Caco-2 (cell line): ENCODE results near the gene FOXP3. TPM values are rescaled to one million over a fixed set of nuclear protein-coding genes. Genes with fewer than 3 reads are reported as not detected.

Experiments used
- BruUV-seq: library from RNA; stranded (reverse); fragments of 400-500 nt; replicated peaks from 2 replicates; lab custom pipeline; 2021; lab: Mats Ljungman, UMichigan
- CTCF ChIA-PET: fragments of 300-600 bp; sonication (Branson Sonifier 250); formaldehyde crosslinking; loops from one replicate; lab custom pipeline; 2022; ENCODE audit warnings: antibody characterized with exemption; lab: Charles Lee
- POLR2A ChIA-PET: fragments of 300-600 bp; sonication (Branson Sonifier 250); formaldehyde crosslinking; loops from one replicate; lab custom pipeline; 2022; ENCODE audit warnings: antibody characterized with exemption; lab: Charles Lee
- DNase-seq, 2 experiments: peaks; one replicate each; pipeline versions ENCODE4 v3.0.0 to v3.0.0-alpha.2; 2020 to 2022
- H3K27me3 ChIP-seq: replicated peaks from 2 replicates; pipeline ENCODE4 v1.6.0; 2011; ENCODE audit warnings: low read length; ENCODE audit not compliant: control insufficient read depth, insufficient read depth
- H3K36me3 ChIP-seq: 2 replicates; pipeline ENCODE4 v1.5.1; 2011; ENCODE audit warnings: low read length; ENCODE audit not compliant: control insufficient read depth, insufficient read depth
- H3K4me1 ChIP-seq: fragments of 250-450 bp; sonication (Bioruptor Pico); 2 replicates; pipeline ENCODE4 v1.5.1; 2020; ENCODE audit warnings: mild to moderate bottlenecking
- H3K4me3 ChIP-seq: 2 replicates; pipeline ENCODE4 v1.5.1; 2011; ENCODE audit warnings: low read depth, mild to moderate bottlenecking, control low read depth, low read length
- H3K9me3 ChIP-seq: fragments of 250-450 bp; sonication (Bioruptor Pico); 2 replicates; pipeline ENCODE4 v1.5.1; 2020; ENCODE audit warnings: mild to moderate bottlenecking, moderate library complexity
- H3K27ac Mint-ChIP-seq: one replicate; pipeline ENCODE4 v1.8.0; 2022; ENCODE audit warnings: mixed read lengths; ENCODE audit not compliant: unreplicated experiment
- H3K27me3 Mint-ChIP-seq: one replicate; pipeline ENCODE4 v1.8.0; 2022; ENCODE audit warnings: mixed read lengths; ENCODE audit not compliant: insufficient read depth, unreplicated experiment
- H3K36me3 Mint-ChIP-seq: one replicate; pipeline ENCODE4 v1.8.0; 2022; ENCODE audit warnings: mild to moderate bottlenecking, mixed read lengths; ENCODE audit not compliant: insufficient read depth, unreplicated experiment
- H3K4me1 Mint-ChIP-seq: one replicate; pipeline ENCODE4 v1.8.0; 2022; ENCODE audit warnings: low read depth, mixed read lengths; ENCODE audit not compliant: unreplicated experiment
- H3K4me3 Mint-ChIP-seq: one replicate; pipeline ENCODE4 v1.8.0; 2022; ENCODE audit warnings: mild to moderate bottlenecking, moderate library complexity, mixed read lengths; ENCODE audit not compliant: unreplicated experiment
- H3K9me3 Mint-ChIP-seq: one replicate; pipeline ENCODE4 v1.8.0; 2022; ENCODE audit warnings: mixed read lengths; ENCODE audit not compliant: unreplicated experiment
- intact Hi-C: fragments of 100-400 bp; cut with micrococcal nuclease; formaldehyde crosslinking; loops from one replicate; pipeline ENCODE4 v1.10.0; 2022; ENCODE audit not compliant: unreplicated experiment
- total RNA-seq: library from RNA; stranded (reverse); gene quantifications from 2 replicates; pipeline ENCODE4 v1.2.3, GENCODE V29; 2022
- TF ChIP-seq, protein P1 (sequence below), 2 experiments: fragments of 200-600 bp in 1 of 2; IDR thresholded peaks; 1 replicate in 1 of 2; 2 replicates in 1 of 2; pipeline versions ENCODE4 v1.5.1 to v1.8.0; 2011 to 2022; ENCODE audit warnings: antibody characterized with exemption in 1 of 2, control low read depth in 1 of 2, inconsistent platforms in 1 of 2, low read depth in 1 of 2, low read length in 1 of 2, mild to moderate bottlenecking in 1 of 2, moderate library complexity in 1 of 2; ENCODE audit not compliant: insufficient read depth in 1 of 2, severe bottlenecking in 1 of 2, unreplicated experiment in 1 of 2

FOXP3 gene
- total RNA-seq, 1 experiment from 2014 or later, result 0.88 TPM

DNA sequence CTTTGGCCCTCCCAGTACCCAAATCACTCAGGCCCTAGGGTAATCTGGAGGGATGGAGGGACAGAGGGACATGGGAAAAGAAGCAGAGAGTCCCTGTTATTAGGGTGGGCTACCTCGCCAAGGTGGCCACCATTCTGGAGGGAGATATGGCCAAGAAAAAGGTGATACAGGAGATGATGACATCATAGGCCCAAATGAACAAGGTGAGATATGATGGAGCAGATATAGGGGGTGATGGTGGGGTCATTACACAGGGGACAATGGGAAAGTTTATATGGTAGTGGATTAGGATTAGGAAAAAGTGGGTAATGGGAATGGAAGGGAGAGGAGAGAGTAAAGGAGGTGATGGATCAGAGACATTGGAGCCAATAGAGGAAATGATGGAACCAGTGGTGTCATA is 51.6 kb downstream of the FOXP3 start:
- intact Hi-C loops, result no loop called here
- no peaks in the 10 kb centered on the region for H3K36me3 ChIP-seq
- DNase-seq, result no peak
- BruUV-seq, result no TSS peak
- H3K9me3 ChIP-seq, result no peaks in the 10 kb centered on the region
- no peaks in the 10 kb centered on the region for H3K4me1 ChIP-seq
- Mint-ChIP-seq H3K36me3 (no peaks in the 10 kb centered on the region), H3K4me1 (no peaks in the 10 kb centered on the region), H3K4me3 (no peak overlapping the region), H3K9me3 (no peaks in the 10 kb centered on the region), H3K27ac (no peak overlapping the region), H3K27me3 (peaks cover 2% of the 10 kb centered on the region)
- ChIA-PET POLR2A (no interaction called here), CTCF (no interaction called here)
- TF ChIP-seq, protein P1, sequence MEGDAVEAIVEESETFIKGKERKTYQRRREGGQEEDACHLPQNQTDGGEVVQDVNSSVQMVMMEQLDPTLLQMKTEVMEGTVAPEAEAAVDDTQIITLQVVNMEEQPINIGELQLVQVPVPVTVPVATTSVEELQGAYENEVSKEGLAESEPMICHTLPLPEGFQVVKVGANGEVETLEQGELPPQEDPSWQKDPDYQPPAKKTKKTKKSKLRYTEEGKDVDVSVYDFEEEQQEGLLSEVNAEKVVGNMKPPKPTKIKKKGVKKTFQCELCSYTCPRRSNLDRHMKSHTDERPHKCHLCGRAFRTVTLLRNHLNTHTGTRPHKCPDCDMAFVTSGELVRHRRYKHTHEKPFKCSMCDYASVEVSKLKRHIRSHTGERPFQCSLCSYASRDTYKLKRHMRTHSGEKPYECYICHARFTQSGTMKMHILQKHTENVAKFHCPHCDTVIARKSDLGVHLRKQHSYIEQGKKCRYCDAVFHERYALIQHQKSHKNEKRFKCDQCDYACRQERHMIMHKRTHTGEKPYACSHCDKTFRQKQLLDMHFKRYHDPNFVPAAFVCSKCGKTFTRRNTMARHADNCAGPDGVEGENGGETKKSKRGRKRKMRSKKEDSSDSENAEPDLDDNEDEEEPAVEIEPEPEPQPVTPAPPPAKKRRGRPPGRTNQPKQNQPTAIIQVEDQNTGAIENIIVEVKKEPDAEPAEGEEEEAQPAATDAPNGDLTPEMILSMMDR (IDR thresholded peaks at IDR 0.05; ENCODE audit: insufficient read depth in 1 of 2, low read depth in 1 of 2, low read length in 1 of 2, severe bottlenecking in 1 of 2, unreplicated experiment in 1 of 2), result no peak
- no peaks in the 10 kb centered on the region for H3K27me3 ChIP-seq
- H3K4me3 ChIP-seq, result no peak overlapping the region

DNA sequence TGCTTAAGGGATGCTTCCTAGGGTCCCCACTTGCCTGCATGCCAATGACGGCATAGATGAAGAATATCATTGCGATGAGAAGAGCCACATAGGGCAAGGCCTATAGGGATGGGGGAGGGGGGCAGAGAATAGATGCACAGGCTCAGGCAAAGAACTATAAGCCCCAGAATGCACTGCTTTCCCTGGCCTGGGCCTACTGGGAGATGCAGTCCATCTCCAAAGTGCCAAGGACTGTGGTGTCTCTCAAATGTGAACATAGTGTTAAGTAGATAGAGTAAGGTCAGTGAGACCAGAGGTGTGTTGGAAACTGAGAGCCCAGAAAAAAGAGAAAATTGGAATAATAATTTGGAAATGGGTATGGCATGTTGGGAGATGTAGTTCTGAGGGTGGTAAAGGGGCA is 52.3 kb downstream of the FOXP3 start:
- CTCF ChIA-PET, result no interaction called here
- Histone ChIP-seq H3K4me1 (no peaks in the 10 kb centered on the region), H3K4me3 (no peak overlapping the region), H3K9me3 (no peaks in the 10 kb centered on the region), H3K36me3 (no peaks in the 10 kb centered on the region), H3K27me3 (no peaks in the 10 kb centered on the region)
- Mint-ChIP-seq H3K4me1 (no peaks in the 10 kb centered on the region), H3K9me3 (no peaks in the 10 kb centered on the region), H3K4me3 (no peak overlapping the region), H3K27me3 (peaks cover 2% of the 10 kb centered on the region), H3K27ac (no peak overlapping the region), H3K36me3 (no peaks in the 10 kb centered on the region)
- no TSS peak for BruUV-seq
- TF ChIP-seq, protein P1 (IDR thresholded peaks at IDR 0.05; ENCODE audit: insufficient read depth in 1 of 2, low read depth in 1 of 2, low read length in 1 of 2, severe bottlenecking in 1 of 2, unreplicated experiment in 1 of 2), result no peak
- DNase-seq, result no peak
- POLR2A ChIA-PET, result no interaction called here
- intact Hi-C loops, result no loop called here

DNA sequence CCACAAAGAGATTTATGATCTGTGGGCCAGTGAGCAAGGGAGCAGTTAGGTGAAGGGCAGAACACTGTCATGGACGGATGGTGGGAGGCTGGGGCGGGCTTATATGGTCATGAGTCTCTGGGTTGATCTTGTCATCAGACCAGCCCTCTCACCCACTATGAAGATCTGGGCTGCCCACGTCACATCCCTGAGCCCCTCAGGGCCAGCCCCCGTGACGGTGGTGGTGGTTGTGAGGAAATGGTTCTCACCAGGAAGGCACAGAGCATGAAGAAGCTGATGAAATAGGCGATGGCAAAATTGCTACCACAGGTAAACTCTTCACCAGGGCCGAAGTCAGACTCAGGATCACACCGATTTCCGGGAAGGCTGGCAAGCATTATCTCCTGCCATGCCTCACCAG is 53.4 kb downstream of the FOXP3 start:
- H3K27ac Mint-ChIP-seq, result no peak overlapping the region
- POLR2A ChIA-PET, result no interaction called here
- no peaks in the 10 kb centered on the region for H3K27me3 Mint-ChIP-seq

More for the DNA sequence above, 53.4 kb downstream of the FOXP3 start:
- H3K4me1 ChIP-seq, result no peaks in the 10 kb centered on the region
- no peak overlapping the region for H3K4me3 ChIP-seq
- no TSS peak for BruUV-seq
- H3K9me3 ChIP-seq, result no peaks in the 10 kb centered on the region
- no peaks in the 10 kb centered on the region for H3K9me3 Mint-ChIP-seq
- no peaks in the 10 kb centered on the region for H3K36me3 ChIP-seq
- TF ChIP-seq, protein P1 (IDR thresholded peaks at IDR 0.05; ENCODE audit: insufficient read depth in 1 of 2, low read depth in 1 of 2, low read length in 1 of 2, severe bottlenecking in 1 of 2, unreplicated experiment in 1 of 2), result no peak
- no peak overlapping the region for H3K4me3 Mint-ChIP-seq
- H3K36me3 Mint-ChIP-seq, result no peaks in the 10 kb centered on the region
- H3K4me1 Mint-ChIP-seq, result no peaks in the 10 kb centered on the region
- H3K27me3 ChIP-seq, result no peaks in the 10 kb centered on the region
- intact Hi-C loops, result no loop called here
- CTCF ChIA-PET, result no interaction called here
- no peak for DNase-seq
